ENCODE results near the gene LRRC74B.

LRRC74B gene

GRCh38 chr22:21075516-21076138, 29.9 kb downstream of the LRRC74B start:
- H3K9me2 ChIP-seq (ENCODE audit: low read depth, low read length) = no peaks in the 10 kb centered on the region
- H3K4me2 ChIP-seq (ENCODE audit: low read length) = no peak overlapping the region
- H3K27me3 ChIP-seq (ENCODE audit: insufficient read depth, low read length) = no peaks in the 10 kb centered on the region; the same call in 1 of the 2 replicates
- H3K27ac ChIP-seq (ENCODE audit: low read depth, low read length, poor library complexity, severe bottlenecking) = no peak overlapping the region
- TF ChIP-seq CTCF (IDR thresholded peaks at IDR 0.05; ENCODE audit: low read length) = no peak
- TF ChIP-seq EZH2 (IDR thresholded peaks at IDR 0.05; ENCODE audit: borderline replicate concordance, low read length) = no peak
- no peaks in the 10 kb centered on the region for H4K20me1 ChIP-seq (ENCODE audit: insufficient read depth, low read length)
- H3F3A ChIP-seq (ENCODE audit: insufficient read depth, low read length) = no peaks in the 10 kb centered on the region
- H3K4me1 ChIP-seq (ENCODE audit: insufficient read depth, low read length, severe bottlenecking) = no peaks in the 10 kb centered on the region
- no peak overlapping the region for H2AFZ ChIP-seq (ENCODE audit: low read length)
- H3K4me3 ChIP-seq (ENCODE audit: low read depth, low read length, poor library complexity, severe bottlenecking) = no peak overlapping the region
- H3K9me3 ChIP-seq (ENCODE audit: low read length) = no peaks in the 10 kb centered on the region
- no peaks in the 10 kb centered on the region for H3K79me2 ChIP-seq (ENCODE audit: insufficient read depth, low read length)
- no peak overlapping the region for H3K9ac ChIP-seq (ENCODE audit: low read length)
- H3K36me3 ChIP-seq (ENCODE audit: insufficient read depth, low read length) = no peaks in the 10 kb centered on the region; the same call in 1 of the 2 replicates

- Histone ChIP-seq H3K9ac (ENCODE audit: low read length) (no peak overlapping the region), H3K27me3 (ENCODE audit: insufficient read depth, low read length) (no peaks in the 10 kb centered on the region; the same call in 1 of the 2 replicates), H2AFZ (ENCODE audit: low read length) (no peak overlapping the region), H3K79me2 (ENCODE audit: insufficient read depth, low read length) (no peaks in the 10 kb centered on the region), H3K27ac (ENCODE audit: low read depth, low read length, poor library complexity, severe bottlenecking) (no peak overlapping the region), H4K20me1 (ENCODE audit: insufficient read depth, low read length) (no peaks in the 10 kb centered on the region), H3K9me3 (ENCODE audit: low read length) (no peaks in the 10 kb centered on the region), H3K4me2 (ENCODE audit: low read length) (no peak overlapping the region), H3K9me2 (ENCODE audit: low read depth, low read length) (no peaks in the 10 kb centered on the region), H3K36me3 (ENCODE audit: insufficient read depth, low read length) (no peaks in the 10 kb centered on the region; the same call in 1 of the 2 replicates), H3K4me1 (ENCODE audit: insufficient read depth, low read length, severe bottlenecking) (no peaks in the 10 kb centered on the region), H3F3A (ENCODE audit: insufficient read depth, low read length) (no peaks in the 10 kb centered on the region), H3K4me3 (ENCODE audit: low read depth, low read length, poor library complexity, severe bottlenecking) (no peak overlapping the region)
- TF ChIP-seq CTCF (IDR thresholded peaks at IDR 0.05; ENCODE audit: low read length) (no peak), EZH2 (IDR thresholded peaks at IDR 0.05; ENCODE audit: borderline replicate concordance, low read length) (no peak)
These were observed 31.3 kb downstream of the LRRC74B start for GRCh38 chr22:21076912-21077625.

GRCh38 chr22:21077884-21078508, 32.2 kb downstream of the LRRC74B start:
- Histone ChIP-seq H3K4me2 (ENCODE audit: low read length) (no peak overlapping the region), H3K27ac (ENCODE audit: low read depth, low read length, poor library complexity, severe bottlenecking) (no peak overlapping the region), H3K9me3 (ENCODE audit: low read length) (no peaks in the 10 kb centered on the region), H3K4me3 (ENCODE audit: low read depth, low read length, poor library complexity, severe bottlenecking) (no peak overlapping the region), H3K36me3 (ENCODE audit: insufficient read depth, low read length) (no peaks in the 10 kb centered on the region), H3K9ac (ENCODE audit: low read length) (no peak overlapping the region), H3K27me3 (ENCODE audit: insufficient read depth, low read length) (no peaks in the 10 kb centered on the region; the same call in 1 of the 2 replicates), H3F3A (ENCODE audit: insufficient read depth, low read length) (no peaks in the 10 kb centered on the region), H3K79me2 (ENCODE audit: insufficient read depth, low read length) (no peaks in the 10 kb centered on the region), H3K4me1 (ENCODE audit: insufficient read depth, low read length, severe bottlenecking) (no peaks in the 10 kb centered on the region), H4K20me1 (ENCODE audit: insufficient read depth, low read length) (no peaks in the 10 kb centered on the region), H2AFZ (ENCODE audit: low read length) (no peak overlapping the region), H3K9me2 (ENCODE audit: low read depth, low read length) (no peaks in the 10 kb centered on the region)
- TF ChIP-seq CTCF (IDR thresholded peaks at IDR 0.05; ENCODE audit: low read length) = no peak
- TF ChIP-seq EZH2 (IDR thresholded peaks at IDR 0.05; ENCODE audit: borderline replicate concordance, low read length) = no peak
